ENCODE results near the gene TMEM256. TPM values are rescaled to one million over a fixed set of nuclear protein-coding genes. Genes with fewer than 3 reads are reported as not detected.

Gene TMEM256
- total and polyA plus RNA-seq, 2 donors (not counting 3 experiments of a cell fraction or from before 2014, with no cell fraction given) = 67.4 to 148 TPM

DNA sequence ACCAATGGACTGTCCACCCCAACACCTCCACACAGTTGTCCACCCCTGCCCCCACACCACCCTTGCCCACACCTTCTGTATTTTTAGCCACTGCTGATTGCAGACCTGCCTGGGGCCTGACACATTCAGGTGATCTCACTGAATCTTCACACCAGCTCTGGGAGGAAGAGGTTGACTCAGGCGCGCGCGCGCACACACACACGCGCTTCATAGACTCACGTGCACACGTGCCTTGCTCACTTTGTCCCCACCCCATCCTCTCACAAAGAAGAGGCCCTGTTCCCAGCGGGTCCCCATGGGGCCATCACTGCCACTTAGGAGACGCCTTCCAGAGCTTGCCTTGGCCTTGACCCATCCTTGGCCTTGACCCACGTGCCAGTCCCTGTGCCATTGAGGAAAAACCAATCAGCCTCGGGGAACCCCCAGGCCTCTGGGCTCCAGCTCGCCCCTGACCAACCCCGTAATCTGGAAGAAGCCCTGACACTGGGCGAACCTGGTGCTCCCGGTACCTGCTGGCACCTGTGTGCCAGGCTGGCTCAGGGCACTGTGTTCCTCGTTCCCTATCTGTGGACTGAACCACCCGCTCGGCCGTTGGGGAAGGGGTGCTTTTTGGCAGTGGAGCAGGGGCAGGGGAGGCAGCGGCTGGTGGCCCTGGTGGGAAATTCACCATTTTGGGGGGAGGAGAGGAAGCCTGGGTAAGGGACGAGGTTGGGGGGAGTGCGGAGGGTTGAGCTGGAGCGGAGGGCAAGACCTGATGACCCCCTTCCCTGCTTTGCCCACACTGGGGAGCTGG is 6.9 kb upstream of the TMEM256 start:
- no peaks in the 10 kb centered on the region for H3K9me1 ChIP-seq (replicated peaks; ENCODE audit: control insufficient read depth, extremely low read depth, insufficient read depth, low read length)
- no peak for FAIRE-seq
- H3K79me2 ChIP-seq (ENCODE audit: control insufficient read depth, insufficient read depth, low read length) = no peaks in the 10 kb centered on the region
- H3K36me3 ChIP-seq (ENCODE audit: control insufficient read depth in 2 of 2, extremely low read depth in 1 of 2, insufficient read depth in 2 of 2, low read length in 2 of 2) = peaks cover 0 to 17% of the 10 kb centered on the region in 2 experiments
- no TSS peak for BruUV-seq (replicated peaks)
- no peaks in the 10 kb centered on the region for H3K27me3 ChIP-seq (ENCODE audit: control insufficient read depth in 2 of 2, insufficient read depth in 2 of 2, low read length in 2 of 2)
- POLR2A ChIA-PET = no interaction called here
- DNase-seq (ENCODE audit: low read depth, low spot score) = no peak
- CTCF ChIA-PET = no interaction called here
- intact Hi-C loops (cut with micrococcal nuclease) = no loop called here
- H3K4me3 ChIP-seq (replicated peaks in 1 of 3; ENCODE audit: insufficient read depth in 1 of 3, low read depth in 1 of 3, low read length in 3 of 3) = no peak overlapping the region
- no peak overlapping the region for H3K4me2 ChIP-seq (ENCODE audit: insufficient read depth, low read length)
- no peak for TF ChIP-seq GATA2 (IDR thresholded peaks at IDR 0.05; ENCODE audit: insufficient read depth, insufficient read length, low read depth, low read length)
- no peak for TF ChIP-seq FOS (IDR thresholded peaks at IDR 0.05; ENCODE audit: borderline replicate concordance, insufficient read depth, low read length)
- TF ChIP-seq JUN (IDR thresholded peaks at IDR 0.05; ENCODE audit: borderline replicate concordance, insufficient read depth, insufficient read length, low read depth) = no peak
- no peak for TF ChIP-seq MYC (IDR thresholded peaks at IDR 0.05; ENCODE audit: low read depth, low read length)
- TF ChIP-seq, protein P1, sequence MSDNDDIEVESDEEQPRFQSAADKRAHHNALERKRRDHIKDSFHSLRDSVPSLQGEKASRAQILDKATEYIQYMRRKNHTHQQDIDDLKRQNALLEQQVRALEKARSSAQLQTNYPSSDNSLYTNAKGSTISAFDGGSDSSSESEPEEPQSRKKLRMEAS (IDR thresholded peaks at IDR 0.05; ENCODE audit: insufficient read depth, insufficient read length) = no peak
- no peak for TF ChIP-seq POLR2A (IDR thresholded peaks at IDR 0.05; ENCODE audit: low read depth, low read length)
- TF ChIP-seq, protein P2, sequence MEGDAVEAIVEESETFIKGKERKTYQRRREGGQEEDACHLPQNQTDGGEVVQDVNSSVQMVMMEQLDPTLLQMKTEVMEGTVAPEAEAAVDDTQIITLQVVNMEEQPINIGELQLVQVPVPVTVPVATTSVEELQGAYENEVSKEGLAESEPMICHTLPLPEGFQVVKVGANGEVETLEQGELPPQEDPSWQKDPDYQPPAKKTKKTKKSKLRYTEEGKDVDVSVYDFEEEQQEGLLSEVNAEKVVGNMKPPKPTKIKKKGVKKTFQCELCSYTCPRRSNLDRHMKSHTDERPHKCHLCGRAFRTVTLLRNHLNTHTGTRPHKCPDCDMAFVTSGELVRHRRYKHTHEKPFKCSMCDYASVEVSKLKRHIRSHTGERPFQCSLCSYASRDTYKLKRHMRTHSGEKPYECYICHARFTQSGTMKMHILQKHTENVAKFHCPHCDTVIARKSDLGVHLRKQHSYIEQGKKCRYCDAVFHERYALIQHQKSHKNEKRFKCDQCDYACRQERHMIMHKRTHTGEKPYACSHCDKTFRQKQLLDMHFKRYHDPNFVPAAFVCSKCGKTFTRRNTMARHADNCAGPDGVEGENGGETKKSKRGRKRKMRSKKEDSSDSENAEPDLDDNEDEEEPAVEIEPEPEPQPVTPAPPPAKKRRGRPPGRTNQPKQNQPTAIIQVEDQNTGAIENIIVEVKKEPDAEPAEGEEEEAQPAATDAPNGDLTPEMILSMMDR (IDR thresholded peaks at IDR 0.05; ENCODE audit: extremely low read depth in 1 of 2, insufficient read depth in 1 of 2, low read depth in 1 of 2, low read length in 2 of 2) = no peak
- no peak for TF ChIP-seq EZH2 (IDR thresholded peaks at IDR 0.05; ENCODE audit: borderline replicate concordance, low read depth, low read length, severe bottlenecking)
- TF ChIP-seq POLR2AphosphoS5 (IDR thresholded peaks at IDR 0.05; ENCODE audit: insufficient read depth, low read depth, low read length) = no peak
- H3K9ac ChIP-seq (replicated peaks; ENCODE audit: extremely low read depth, insufficient read depth, low read length) = no peak overlapping the region
- H2AFZ ChIP-seq (ENCODE audit: low read depth, low read length) = no peak overlapping the region
- dilution Hi-C loops (cut with MboI; ENCODE audit: extremely low pct_ligation_motif_present, low sequenced_read_pairs) = no loop called here
- no peaks in the 10 kb centered on the region for H3K4me1 ChIP-seq (ENCODE audit: control insufficient read depth, extremely low read depth, insufficient read depth, low read length)
- H3K9me3 ChIP-seq (replicated peaks; ENCODE audit: control insufficient read depth, insufficient read depth, low read length) = no peaks in the 10 kb centered on the region
- H3K27ac ChIP-seq (ENCODE audit: insufficient read depth, low read depth, low read length) = no peak overlapping the region
- H4K20me1 ChIP-seq (replicated peaks; ENCODE audit: control insufficient read depth, extremely low read depth, insufficient read depth, low read length) = no peaks in the 10 kb centered on the region

All from endothelial cell of umbilical vein (primary cell).